Epithelial cell of esophagus (primary cell): ENCODE results near the gene SIK3.
"Not testable (repeated sequence)": the region's sequence is repeated elsewhere in the genome, so short reads cannot be mapped to it uniquely, and the experiment has no call there.

Experiments
- DNase-seq: peaks from one replicate; pipeline ENCODE4 v3.0.0; 2010; ENCODE audit warnings: low read depth
- H3K4me3 ChIP-seq: 2 replicates; pipeline ENCODE4 v1.5.1; 2011; ENCODE audit warnings: mild to moderate bottlenecking, low read length, control low read depth
- CTCF ChIP-seq: IDR thresholded peaks from 2 replicates; pipeline ENCODE4 v1.5.1; 2011; ENCODE audit warnings: low read depth, mild to moderate bottlenecking, low read length, control low read depth, inconsistent platforms; ENCODE audit not compliant: insufficient read depth; ENCODE audit errors: missing control alignments

The SIK3 gene

GRCh38 chr11:116812109-116812508 lies 286.1 kb downstream of the SIK3 start:
- no peak overlapping the region for H3K4me3 ChIP-seq
- no peak for DNase-seq
- no peak for TF ChIP-seq CTCF

GRCh38 chr11:116811194-116811593 lies 287.0 kb downstream of the SIK3 start:
- DNase-seq: no peak
- TF ChIP-seq CTCF: no peak
- no peak overlapping the region for H3K4me3 ChIP-seq

- no peak for TF ChIP-seq CTCF
- DNase-seq: peak; percentile 80
- no peak overlapping the region for H3K4me3 ChIP-seq
Measured at GRCh38 chr11:116808262-116809175, 289.7 kb downstream of the SIK3 start.

GRCh38 chr11:116807601-116808261 lies 290.5 kb downstream of the SIK3 start:
- TF ChIP-seq CTCF: no peak
- DNase-seq: no peak
- H3K4me3 ChIP-seq: no peak overlapping the region

GRCh38 chr11:116804001-116804400 lies 294.2 kb downstream of the SIK3 start:
- DNase-seq: no peak
- no peak overlapping the region for H3K4me3 ChIP-seq
- TF ChIP-seq CTCF: no peak

- not testable (repeated sequence) for H3K4me3 ChIP-seq, DNase-seq
Measured at GRCh38 chr11:116801662-116802061, 296.6 kb downstream of the SIK3 start.

GRCh38 chr11:116800610-116801009 lies 297.6 kb downstream of the SIK3 start:
- no peak for DNase-seq
- no peak for TF ChIP-seq CTCF
- H3K4me3 ChIP-seq: no peak overlapping the region
